ENCODE results near the gene DCAF8.

DCAF8 gene

GRCh38 chr1:160219062-160219929, 43.1 kb downstream of the DCAF8 start:
- no peaks in the 10 kb centered on the region for H3K9me3 ChIP-seq (ENCODE audit: control insufficient read depth, low read length)

GRCh38 chr1:160217481-160218051, 44.8 kb downstream of the DCAF8 start:
- Histone ChIP-seq H3K9me3 (ENCODE audit: control insufficient read depth, low read length) (no peaks in the 10 kb centered on the region), H3K27me3 (ENCODE audit: control insufficient read depth, insufficient read depth, low read length) (no peaks in the 10 kb centered on the region), H3K79me2 (no peaks in the 10 kb centered on the region), H3K4me1 (peaks cover 7% of the 10 kb centered on the region), H3K36me3 (ENCODE audit: control insufficient read depth, insufficient read depth, low read length) (no peaks in the 10 kb centered on the region), H3K4me3 (ENCODE audit: low read depth, low read length) (no peak overlapping the region), H2AFZ (no peak overlapping the region), H3K4me2 (ENCODE audit: low read length) (no peak overlapping the region), H3K9ac (no peak overlapping the region), H3K27ac (no peak overlapping the region)
- no peak for TF ChIP-seq CTCF (IDR thresholded peaks at IDR 0.05)

More at GRCh38 chr1:160219062-160219929, 43.1 kb downstream of the DCAF8 start:
- Histone ChIP-seq H3K27me3 (ENCODE audit: control insufficient read depth, insufficient read depth, low read length) (no peaks in the 10 kb centered on the region), H3K4me2 (ENCODE audit: low read length) (no peak overlapping the region), H3K4me1 (peaks cover 7% of the 10 kb centered on the region), H3K9ac (no peak overlapping the region), H2AFZ (no peak overlapping the region), H3K27ac (peak overlapping the region; percentile 29), H3K36me3 (ENCODE audit: control insufficient read depth, insufficient read depth, low read length) (no peaks in the 10 kb centered on the region), H3K79me2 (no peaks in the 10 kb centered on the region), H3K4me3 (ENCODE audit: low read depth, low read length) (no peak overlapping the region)
- TF ChIP-seq CTCF (IDR thresholded peaks at IDR 0.05), result peak; percentile 41

- H3K4me2 ChIP-seq (ENCODE audit: low read length), result no peak overlapping the region
- no peaks in the 10 kb centered on the region for H3K79me2 ChIP-seq
- H3K9ac ChIP-seq, result no peak overlapping the region
- H3K27ac ChIP-seq, result no peak overlapping the region
- no peaks in the 10 kb centered on the region for H3K9me3 ChIP-seq (ENCODE audit: control insufficient read depth, low read length)
- H2AFZ ChIP-seq, result no peak overlapping the region
- H3K36me3 ChIP-seq (ENCODE audit: control insufficient read depth, insufficient read depth, low read length), result no peaks in the 10 kb centered on the region
- no peaks in the 10 kb centered on the region for H3K27me3 ChIP-seq (ENCODE audit: control insufficient read depth, insufficient read depth, low read length)
- H3K4me1 ChIP-seq, result peaks cover 7% of the 10 kb centered on the region
- TF ChIP-seq CTCF (IDR thresholded peaks at IDR 0.05), result no peak
- no peak overlapping the region for H3K4me3 ChIP-seq (ENCODE audit: low read depth, low read length)
Observed at GRCh38 chr1:160216301-160216700, 46.0 kb downstream of the DCAF8 start.

GRCh38 chr1:160214481-160215140, 47.7 kb downstream of the DCAF8 start:
- no peaks in the 10 kb centered on the region for H3K36me3 ChIP-seq (ENCODE audit: control insufficient read depth, insufficient read depth, low read length)
- H3K4me3 ChIP-seq (ENCODE audit: low read depth, low read length), result no peak overlapping the region
- no peaks in the 10 kb centered on the region for H3K27me3 ChIP-seq (ENCODE audit: control insufficient read depth, insufficient read depth, low read length)
- TF ChIP-seq CTCF (IDR thresholded peaks at IDR 0.05), result no peak
- peaks cover 7% of the 10 kb centered on the region for H3K4me1 ChIP-seq
- H3K27ac ChIP-seq, result no peak overlapping the region
- H3K9me3 ChIP-seq (ENCODE audit: control insufficient read depth, low read length), result no peaks in the 10 kb centered on the region
- no peak overlapping the region for H3K9ac ChIP-seq
- H3K79me2 ChIP-seq, result peaks cover 2% of the 10 kb centered on the region
- H2AFZ ChIP-seq, result no peak overlapping the region
- H3K4me2 ChIP-seq (ENCODE audit: low read length), result no peak overlapping the region

Data from parathyroid adenoma (tissue), 2 donors.